Measurements from ENCODE around the gene SOX15.

The SOX15 gene

GRCh38 chr17:7592422-7593021 is 2.6 kb upstream of the SOX15 start:
- no peak for TF ChIP-seq CTCF (IDR thresholded peaks at IDR 0.05)

- no peak for TF ChIP-seq CTCF (IDR thresholded peaks at IDR 0.05)
Observed at GRCh38 chr17:7591596-7591995, 1.7 kb upstream of the SOX15 start.

GRCh38 chr17:7590743-7591142 is 849 bp upstream of the SOX15 start:
- no peak for TF ChIP-seq CTCF (IDR thresholded peaks at IDR 0.05)

- TF ChIP-seq CTCF (IDR thresholded peaks at IDR 0.05), result peak; percentile 49; the same call in 1 of the 2 replicates
Observed at GRCh38 chr17:7589204-7589868, 558 bp downstream of the SOX15 start.

GRCh38 chr17:7588553-7589203 is 1.2 kb downstream of the SOX15 start:
- no peak for TF ChIP-seq CTCF (IDR thresholded peaks at IDR 0.05)

GRCh38 chr17:7587420-7588151 is 2.3 kb downstream of the SOX15 start:
- no peak for TF ChIP-seq CTCF (IDR thresholded peaks at IDR 0.05)

GRCh38 chr17:7586673-7587419 is 3.0 kb downstream of the SOX15 start:
- peak; percentile 65 for TF ChIP-seq CTCF (IDR thresholded peaks at IDR 0.05)

Data from LNCAP (cell line).